HFFc6 (cell line): ENCODE data around the gene DRD2. TPM values are rescaled to one million over a fixed set of nuclear protein-coding genes. Genes with fewer than 3 reads are reported as not detected.

Experiments used
- DNase-seq: peaks from one replicate; pipeline ENCODE4 v3.0.0-alpha.2; 2018
- H3K27ac Mint-ChIP-seq: 2 replicates; pipeline ENCODE4 v1.8.0; 2020; ENCODE audit warnings: mild to moderate bottlenecking, mixed read lengths
- H3K27me3 Mint-ChIP-seq: 2 replicates; pipeline ENCODE4 v1.8.0; 2021; ENCODE audit warnings: mild to moderate bottlenecking, moderate library complexity, mixed read lengths; ENCODE audit not compliant: insufficient read depth
- H3K36me3 Mint-ChIP-seq: 2 replicates; pipeline ENCODE4 v1.8.0; 2021; ENCODE audit warnings: low read depth, mixed read lengths
- H3K4me1 Mint-ChIP-seq: 2 replicates; pipeline ENCODE4 v1.8.0; 2020; ENCODE audit warnings: low read depth, mixed read lengths
- H3K4me3 Mint-ChIP-seq: 2 replicates; pipeline ENCODE4 v1.8.0; 2020; ENCODE audit warnings: mild to moderate bottlenecking, moderate library complexity, mixed read lengths
- H3K9me3 Mint-ChIP-seq: 2 replicates; pipeline ENCODE4 v1.8.0; 2020; ENCODE audit warnings: mild to moderate bottlenecking, mixed read lengths
- CTCF ChIP-seq: fragments of 200-600 bp; sonication (generic); IDR thresholded peaks from 2 replicates; pipeline ENCODE4 v1.5.0; 2021; ENCODE audit warnings: antibody characterized with exemption, mild to moderate bottlenecking
- total RNA-seq, 6 experiments: library from RNA; stranded (reverse); fragmentation: NEBNext Ultra II Directional; extraction: Animal tissue kit (Norgen Biotek cat#: 25700); gene quantifications; 2 replicates in 1 of 6; 3 replicates in 5 of 6; pipeline ENCODE4 v1.2.3, GENCODE V29; 2021

The DRD2 gene
- total RNA-seq, 6 experiments from 2014 or later, result not detected

GRCh38 chr11:113496026-113496651, 20.9 kb upstream of the DRD2 start:
- Mint-ChIP-seq H3K27me3 (no peaks in the 10 kb centered on the region; the same call in 1 of the 2 replicates), H3K4me1 (no peaks in the 10 kb centered on the region), H3K9me3 (peaks cover 16% of the 10 kb centered on the region), H3K36me3 (no peaks in the 10 kb centered on the region; the same call in 1 of the 2 replicates), H3K27ac (no peak overlapping the region), H3K4me3 (no peak overlapping the region)
- no peak for TF ChIP-seq CTCF
- no peak for DNase-seq

- no peak overlapping the region for H3K27ac Mint-ChIP-seq
These were observed 18.8 kb upstream of the DRD2 start for GRCh38 chr11:113494021-113494420.

GRCh38 chr11:113493206-113493605, 18.0 kb upstream of the DRD2 start:
- Mint-ChIP-seq H3K9me3 (peaks cover 16% of the 10 kb centered on the region), H3K27ac (no peak overlapping the region), H3K27me3 (no peaks in the 10 kb centered on the region; the same call in 1 of the 2 replicates), H3K4me3 (no peak overlapping the region), H3K36me3 (no peaks in the 10 kb centered on the region; the same call in 1 of the 2 replicates), H3K4me1 (no peaks in the 10 kb centered on the region)
- DNase-seq, result no peak
- TF ChIP-seq CTCF, result no peak

More at GRCh38 chr11:113494021-113494420, 18.8 kb upstream of the DRD2 start:
- Mint-ChIP-seq H3K9me3 (peaks cover 16% of the 10 kb centered on the region), H3K4me3 (no peak overlapping the region), H3K36me3 (no peaks in the 10 kb centered on the region; the same call in 1 of the 2 replicates), H3K4me1 (no peaks in the 10 kb centered on the region), H3K27me3 (no peaks in the 10 kb centered on the region; the same call in 1 of the 2 replicates)
- peak; percentile 21; the same call in 1 of the 2 replicates for TF ChIP-seq CTCF
- DNase-seq, result no peak

- no peak overlapping the region for H3K4me3 Mint-ChIP-seq
- H3K27me3 Mint-ChIP-seq, result no peaks in the 10 kb centered on the region
- DNase-seq, result no peak
- peaks cover 15% of the 10 kb centered on the region; the same call in 1 of the 2 replicates for H3K9me3 Mint-ChIP-seq
- H3K36me3 Mint-ChIP-seq, result no peaks in the 10 kb centered on the region
- H3K4me1 Mint-ChIP-seq, result no peaks in the 10 kb centered on the region
- TF ChIP-seq CTCF, result no peak
- H3K27ac Mint-ChIP-seq, result no peak overlapping the region
These were observed 13.7 kb upstream of the DRD2 start for GRCh38 chr11:113488931-113489351.

- H3K4me1 Mint-ChIP-seq, result no peaks in the 10 kb centered on the region
- H3K4me3 Mint-ChIP-seq, result no peak overlapping the region
- H3K27ac Mint-ChIP-seq, result no peak overlapping the region
- TF ChIP-seq CTCF, result no peak
- no peaks in the 10 kb centered on the region for H3K36me3 Mint-ChIP-seq
- no peak for DNase-seq
- peaks cover 15% of the 10 kb centered on the region for H3K9me3 Mint-ChIP-seq
- no peaks in the 10 kb centered on the region for H3K27me3 Mint-ChIP-seq
These were observed 12.4 kb upstream of the DRD2 start for GRCh38 chr11:113487622-113488021.
